ENCODE results near the gene PLLP.
"Not testable (repeated sequence)": the region's sequence is repeated elsewhere in the genome, so short reads cannot be mapped to it uniquely, and the experiment has no call there.

PLLP gene

GRCh38 chr16:57273826-57274225, 10.6 kb downstream of the PLLP start:
- no peak for DNase-seq (ENCODE audit: low read depth)

- no peak for DNase-seq (ENCODE audit: low read depth)
Measured at GRCh38 chr16:57273359-57273758, 11.1 kb downstream of the PLLP start.

GRCh38 chr16:57271867-57272495, 12.5 kb downstream of the PLLP start:
- no peak for DNase-seq (ENCODE audit: low read depth)

- DNase-seq (ENCODE audit: low read depth): no peak
Measured at GRCh38 chr16:57271063-57271345, 13.5 kb downstream of the PLLP start.

- no peak for DNase-seq (ENCODE audit: low read depth)
Measured at GRCh38 chr16:57270221-57271062, 14.0 kb downstream of the PLLP start.

- DNase-seq (ENCODE audit: low read depth): no peak
Measured at GRCh38 chr16:57268804-57269800, 15.4 kb downstream of the PLLP start.

GRCh38 chr16:57267343-57267742, 17.1 kb downstream of the PLLP start:
- DNase-seq (ENCODE audit: low read depth): not testable (repeated sequence)

GRCh38 chr16:57266531-57267260, 17.8 kb downstream of the PLLP start:
- no peak for DNase-seq (ENCODE audit: low read depth)

GRCh38 chr16:57265850-57266530, 18.5 kb downstream of the PLLP start:
- no peak for DNase-seq (ENCODE audit: low read depth)

- no peak for DNase-seq (ENCODE audit: low read depth)
Measured at GRCh38 chr16:57264950-57265371, 19.5 kb downstream of the PLLP start.

- DNase-seq (ENCODE audit: low read depth): no peak
Measured at GRCh38 chr16:57264381-57264780, 20.1 kb downstream of the PLLP start.

GRCh38 chr16:57263541-57264351, 20.7 kb downstream of the PLLP start:
- DNase-seq (ENCODE audit: low read depth): no peak

GRCh38 chr16:57262841-57263540, 21.5 kb downstream of the PLLP start:
- no peak for DNase-seq (ENCODE audit: low read depth)

- DNase-seq (ENCODE audit: low read depth): no peak
Measured at GRCh38 chr16:57261806-57262205, 22.7 kb downstream of the PLLP start.

- DNase-seq (ENCODE audit: low read depth): peak; percentile 84
Measured at GRCh38 chr16:57260294-57260929, 24.1 kb downstream of the PLLP start.

GRCh38 chr16:57258910-57259475, 25.5 kb downstream of the PLLP start:
- DNase-seq (ENCODE audit: low read depth): no peak

- no peak for DNase-seq (ENCODE audit: low read depth)
Measured at GRCh38 chr16:57258226-57258909, 26.1 kb downstream of the PLLP start.

GRCh38 chr16:57257455-57258070, 26.9 kb downstream of the PLLP start:
- DNase-seq (ENCODE audit: low read depth): no peak

All from ELR (cell line).